WTC11 (cell line): ENCODE data around the gene RNF121. TPM values are rescaled to one million over a fixed set of nuclear protein-coding genes. Genes with fewer than 3 reads are reported as not detected.

ENCODE experiments used
- ATAC-seq: fragments of 200-7000 bp; cut with Tn5 transposase; 2 replicates; pipeline ENCODE4 v1.10.0; 2021; ENCODE audit warnings: mild to moderate bottlenecking, moderate library complexity
- CTCF ChIA-PET: fragments of 300-600 bp; sonication (Branson Sonifier 250); formaldehyde crosslinking; loops from one replicate; lab custom pipeline; 2021; ENCODE audit warnings: antibody characterized with exemption; lab: Charles Lee
- POLR2A ChIA-PET: fragments of 350-600 bp; sonication (Branson Sonifier 250); formaldehyde crosslinking; loops from one replicate; lab custom pipeline; 2021; ENCODE audit warnings: antibody characterized with exemption; lab: Charles Lee
- DNase-seq: peaks from one replicate; pipeline ENCODE4 v3.0.0; 2021; ENCODE audit warnings: low spot score
- H3K27ac Mint-ChIP-seq: 2 replicates; pipeline ENCODE4 v1.8.0; 2021; ENCODE audit warnings: mixed read lengths
- H3K27me3 Mint-ChIP-seq: 2 replicates; pipeline ENCODE4 v1.8.0; 2021; ENCODE audit warnings: low read depth, mild to moderate bottlenecking, moderate library complexity, mixed read lengths
- H3K36me3 Mint-ChIP-seq: 2 replicates; pipeline ENCODE4 v1.8.0; 2021; ENCODE audit warnings: mixed read lengths
- H3K4me1 Mint-ChIP-seq: 2 replicates; pipeline ENCODE4 v1.8.0; 2022; ENCODE audit warnings: mixed read lengths
- H3K4me3 Mint-ChIP-seq: 2 replicates; pipeline ENCODE4 v1.8.0; 2021; ENCODE audit warnings: mild to moderate bottlenecking, moderate library complexity, mixed read lengths
- H3K9me3 Mint-ChIP-seq: 2 replicates; pipeline ENCODE4 v1.8.0; 2021; ENCODE audit warnings: mixed read lengths
- ATF1 ChIP-seq: sonication (generic); formaldehyde crosslinking; IDR thresholded peaks from 2 replicates; pipeline ENCODE4 v1.8.1; 2023; ENCODE audit warnings: mild to moderate bottlenecking, moderate library complexity, missing genetic modification reagents
- CREB1 ChIP-seq: sonication (generic); formaldehyde crosslinking; IDR thresholded peaks from 2 replicates; pipeline ENCODE4 v1.8.0; 2023; ENCODE audit warnings: mild to moderate bottlenecking, missing genetic modification reagents
- CREM ChIP-seq: sonication (generic); formaldehyde crosslinking; IDR thresholded peaks from 2 replicates; pipeline ENCODE4 v1.8.1; 2022; ENCODE audit warnings: mild to moderate bottlenecking, missing genetic modification reagents, moderate library complexity
- ESRRA ChIP-seq: sonication (generic); formaldehyde crosslinking; IDR thresholded peaks from 2 replicates; pipeline ENCODE4 v1.8.1; 2022; ENCODE audit warnings: mild to moderate bottlenecking, missing genetic modification reagents, borderline replicate concordance
- ETV6 ChIP-seq: sonication (generic); formaldehyde crosslinking; IDR thresholded peaks from 2 replicates; pipeline ENCODE4 v1.8.1; 2022; ENCODE audit warnings: mild to moderate bottlenecking, missing genetic modification reagents
- GRHL2 ChIP-seq: fragments of 250-450 bp; sonication (Bioruptor Pico); IDR thresholded peaks from 2 replicates; pipeline ENCODE4 v1.8.0; 2022; ENCODE audit warnings: mild to moderate bottlenecking, moderate library complexity; ENCODE audit not compliant: insufficient replicate concordance, severe bottlenecking
- HMGA2 ChIP-seq: fragments of 250-450 bp; sonication (Bioruptor Pico); IDR thresholded peaks from 2 replicates; pipeline ENCODE4 v1.4.0; 2021; ENCODE audit warnings: mild to moderate bottlenecking, moderate library complexity
- IRF2 ChIP-seq: sonication (generic); formaldehyde crosslinking; IDR thresholded peaks from 2 replicates; pipeline ENCODE4 v1.8.0; 2022; ENCODE audit warnings: low read depth, missing genetic modification reagents, borderline replicate concordance
- KAT7 ChIP-seq: sonication (generic); formaldehyde crosslinking; IDR thresholded peaks from 2 replicates; pipeline ENCODE4 v1.8.1; 2023; ENCODE audit warnings: missing genetic modification reagents, mild to moderate bottlenecking, borderline replicate concordance
- MYBL2 ChIP-seq: sonication (generic); formaldehyde crosslinking; IDR thresholded peaks from 2 replicates; pipeline ENCODE4 v1.8.1; 2023; ENCODE audit warnings: mild to moderate bottlenecking, moderate library complexity, missing genetic modification reagents
- NFATC4 ChIP-seq: fragments of 250-450 bp; sonication (Bioruptor Pico); IDR thresholded peaks from 2 replicates; pipeline ENCODE4 v1.9.0; 2021; ENCODE audit warnings: mild to moderate bottlenecking
- NR2C2 ChIP-seq: sonication (generic); formaldehyde crosslinking; IDR thresholded peaks from 2 replicates; pipeline ENCODE4 v1.8.0; 2022; ENCODE audit warnings: mild to moderate bottlenecking, missing genetic modification reagents
- SP1 ChIP-seq: sonication (generic); formaldehyde crosslinking; conservative IDR thresholded peaks from 2 replicates; pipeline ENCODE4 v1.8.1; 2022; ENCODE audit warnings: missing genetic modification reagents
- TCF7 ChIP-seq: sonication (generic); formaldehyde crosslinking; IDR thresholded peaks from 2 replicates; pipeline ENCODE4 v1.8.0; 2022; ENCODE audit warnings: mild to moderate bottlenecking, low read depth, missing genetic modification reagents, moderate library complexity
- TEAD1 ChIP-seq: sonication (generic); formaldehyde crosslinking; IDR thresholded peaks from 2 replicates; pipeline ENCODE4 v1.8.0; 2022; ENCODE audit warnings: mild to moderate bottlenecking, missing genetic modification reagents
- TEAD4 ChIP-seq: sonication (generic); formaldehyde crosslinking; IDR thresholded peaks from 2 replicates; pipeline ENCODE4 v1.8.0; 2022; ENCODE audit warnings: mild to moderate bottlenecking, missing genetic modification reagents
- TP53 ChIP-seq: sonication (generic); formaldehyde crosslinking; IDR thresholded peaks from 2 replicates; pipeline ENCODE4 v1.8.1; 2023; ENCODE audit warnings: mild to moderate bottlenecking, missing genetic modification reagents
- ZNF219 ChIP-seq: sonication (generic); formaldehyde crosslinking; IDR thresholded peaks from 2 replicates; pipeline ENCODE4 v1.8.0; 2023; ENCODE audit warnings: missing genetic modification reagents, mild to moderate bottlenecking, borderline replicate concordance
- ZNF232 ChIP-seq: sonication (generic); formaldehyde crosslinking; IDR thresholded peaks from 2 replicates; pipeline ENCODE4 v1.8.0; 2022; ENCODE audit warnings: mild to moderate bottlenecking, missing genetic modification reagents
- ZNF423 ChIP-seq: fragments of 250-450 bp; sonication (Bioruptor Pico); IDR thresholded peaks from 2 replicates; pipeline ENCODE4 v2.1.2; 2022; ENCODE audit warnings: mild to moderate bottlenecking, moderate library complexity
- ZNF671 ChIP-seq: fragments of 250-450 bp; sonication (Bioruptor Pico); IDR thresholded peaks from 2 replicates; pipeline ENCODE4 v1.8.0; 2021; ENCODE audit warnings: mild to moderate bottlenecking
- total RNA-seq: library from RNA; stranded (reverse); gene quantifications from 3 replicates; pipeline ENCODE4 v1.2.3, GENCODE V29; 2021
- TF ChIP-seq, protein P1 (sequence below): sonication (generic); formaldehyde crosslinking; IDR thresholded peaks from 2 replicates; pipeline ENCODE4 v1.8.0; 2023; ENCODE audit warnings: missing genetic modification reagents
- TF ChIP-seq, protein P2 (sequence below): sonication (generic); formaldehyde crosslinking; IDR thresholded peaks from 2 replicates; pipeline ENCODE4 v1.8.0; 2022; ENCODE audit warnings: mild to moderate bottlenecking, missing genetic modification reagents
- TF ChIP-seq, protein P3 (sequence below): fragments of 200-600 bp; IDR thresholded peaks from 2 replicates; pipeline ENCODE4 v1.8.0; 2022; ENCODE audit warnings: antibody characterized with exemption
- TF ChIP-seq, protein P4 (sequence below): sonication (generic); formaldehyde crosslinking; IDR thresholded peaks from 2 replicates; pipeline ENCODE4 v1.8.0; 2023; ENCODE audit warnings: missing genetic modification reagents, mild to moderate bottlenecking, borderline replicate concordance
- TF ChIP-seq, protein P5 (sequence below): sonication (generic); formaldehyde crosslinking; IDR thresholded peaks from 2 replicates; pipeline ENCODE4 v1.8.1; 2023; ENCODE audit warnings: mild to moderate bottlenecking, missing genetic modification reagents, moderate library complexity
- TF ChIP-seq, protein P6 (sequence below): fragments of 250-450 bp; sonication (Bioruptor Pico); IDR thresholded peaks from 2 replicates; pipeline ENCODE4 v1.8.0; 2021; ENCODE audit warnings: mild to moderate bottlenecking

RNF121 gene
- total RNA-seq, 1 experiment from 2014 or later: 40.2 TPM

DNA sequence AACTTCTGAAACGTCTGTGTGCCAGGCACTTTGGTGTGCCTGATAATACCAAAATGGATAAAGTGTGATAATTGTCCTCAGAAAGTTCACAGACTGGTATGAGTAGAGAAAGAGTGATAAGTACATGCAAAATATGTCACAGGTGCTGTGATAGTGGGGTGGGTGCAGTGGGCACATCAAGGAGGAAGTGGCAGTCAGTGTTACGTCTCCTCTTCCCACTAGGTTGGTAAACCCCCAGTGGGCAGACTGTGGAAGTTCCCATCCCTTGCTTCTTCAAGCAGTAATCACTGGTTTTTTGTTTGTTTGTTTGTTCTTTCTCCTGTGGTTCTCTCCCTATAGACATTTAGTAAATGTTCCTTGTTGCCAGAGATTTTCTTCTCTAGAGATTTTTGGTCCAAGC lies 5.4 kb downstream of the RNF121 start (continued):
- TF ChIP-seq NR2C2 (no peak), SP1 (no peak), ETV6 (CRISPR knock-in tag) (no peak), CREM (CRISPR knock-in tag) (no peak), IRF2 (no peak), NFATC4 (CRISPR knock-in tag) (no peak), ATF1 (CRISPR knock-in tag) (no peak)
- TF ChIP-seq, protein P1, sequence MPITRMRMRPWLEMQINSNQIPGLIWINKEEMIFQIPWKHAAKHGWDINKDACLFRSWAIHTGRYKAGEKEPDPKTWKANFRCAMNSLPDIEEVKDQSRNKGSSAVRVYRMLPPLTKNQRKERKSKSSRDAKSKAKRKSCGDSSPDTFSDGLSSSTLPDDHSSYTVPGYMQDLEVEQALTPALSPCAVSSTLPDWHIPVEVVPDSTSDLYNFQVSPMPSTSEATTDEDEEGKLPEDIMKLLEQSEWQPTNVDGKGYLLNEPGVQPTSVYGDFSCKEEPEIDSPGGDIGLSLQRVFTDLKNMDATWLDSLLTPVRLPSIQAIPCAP (CRISPR knock-in tag): no peak
- TF ChIP-seq, protein P2, sequence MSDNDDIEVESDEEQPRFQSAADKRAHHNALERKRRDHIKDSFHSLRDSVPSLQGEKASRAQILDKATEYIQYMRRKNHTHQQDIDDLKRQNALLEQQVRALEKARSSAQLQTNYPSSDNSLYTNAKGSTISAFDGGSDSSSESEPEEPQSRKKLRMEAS (CRISPR knock-in tag): no peak

DNA sequence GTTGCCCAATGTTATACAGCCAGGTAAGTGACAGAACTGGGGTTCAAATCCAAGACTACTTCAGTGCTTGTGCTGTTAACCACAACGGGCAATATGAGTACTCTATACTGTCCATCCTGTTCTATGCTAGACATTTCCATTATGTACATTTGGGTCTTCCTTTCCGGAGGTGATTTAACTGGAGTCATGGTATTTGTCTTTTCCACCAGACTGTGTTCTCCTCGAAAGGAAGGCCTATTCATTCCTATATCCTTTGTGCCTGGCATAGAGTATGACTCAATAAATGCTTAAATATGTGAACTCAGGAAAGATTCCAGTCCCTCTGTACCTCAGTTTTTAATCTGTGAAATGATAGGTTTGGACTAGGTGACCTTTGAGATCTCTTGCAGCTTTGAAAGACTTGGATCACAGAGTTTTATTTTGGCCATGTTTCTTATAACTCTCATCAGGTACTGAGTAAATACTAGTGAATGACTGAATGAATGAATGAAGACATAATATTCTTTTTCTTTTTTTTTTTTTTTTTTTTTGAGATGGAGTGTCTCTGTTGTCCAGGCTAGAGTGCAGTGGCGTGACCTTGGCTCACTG lies 6.6 kb downstream of the RNF121 start:
- Mint-ChIP-seq H3K27me3 (no peaks in the 10 kb centered on the region), H3K4me3 (no peak overlapping the region), H3K27ac (no peak overlapping the region), H3K36me3 (no peaks in the 10 kb centered on the region), H3K4me1 (peaks cover 6% of the 10 kb centered on the region; the same call in 1 of the 2 replicates), H3K9me3 (no peaks in the 10 kb centered on the region)
- ATAC-seq (no peak), DNase-seq (no peak)
- TF ChIP-seq CREM (CRISPR knock-in tag): no peak
- TF ChIP-seq, protein P3, sequence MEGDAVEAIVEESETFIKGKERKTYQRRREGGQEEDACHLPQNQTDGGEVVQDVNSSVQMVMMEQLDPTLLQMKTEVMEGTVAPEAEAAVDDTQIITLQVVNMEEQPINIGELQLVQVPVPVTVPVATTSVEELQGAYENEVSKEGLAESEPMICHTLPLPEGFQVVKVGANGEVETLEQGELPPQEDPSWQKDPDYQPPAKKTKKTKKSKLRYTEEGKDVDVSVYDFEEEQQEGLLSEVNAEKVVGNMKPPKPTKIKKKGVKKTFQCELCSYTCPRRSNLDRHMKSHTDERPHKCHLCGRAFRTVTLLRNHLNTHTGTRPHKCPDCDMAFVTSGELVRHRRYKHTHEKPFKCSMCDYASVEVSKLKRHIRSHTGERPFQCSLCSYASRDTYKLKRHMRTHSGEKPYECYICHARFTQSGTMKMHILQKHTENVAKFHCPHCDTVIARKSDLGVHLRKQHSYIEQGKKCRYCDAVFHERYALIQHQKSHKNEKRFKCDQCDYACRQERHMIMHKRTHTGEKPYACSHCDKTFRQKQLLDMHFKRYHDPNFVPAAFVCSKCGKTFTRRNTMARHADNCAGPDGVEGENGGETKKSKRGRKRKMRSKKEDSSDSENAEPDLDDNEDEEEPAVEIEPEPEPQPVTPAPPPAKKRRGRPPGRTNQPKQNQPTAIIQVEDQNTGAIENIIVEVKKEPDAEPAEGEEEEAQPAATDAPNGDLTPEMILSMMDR: no peak
- no peak for TF ChIP-seq ZNF423 (CRISPR knock-in tag)
- TF ChIP-seq TP53: no peak
- no peak for TF ChIP-seq HMGA2 (CRISPR knock-in tag)
- TF ChIP-seq TEAD4 (CRISPR knock-in tag): no peak
- TF ChIP-seq TCF7 (CRISPR knock-in tag): no peak
- TF ChIP-seq ZNF232 (CRISPR knock-in tag): no peak
- no peak for TF ChIP-seq ZNF671 (CRISPR knock-in tag)
- TF ChIP-seq MYBL2 (CRISPR knock-in tag): no peak
- TF ChIP-seq CREB1 (CRISPR knock-in tag): no peak
- TF ChIP-seq KAT7 (CRISPR knock-in tag): no peak
- CTCF ChIA-PET: no interaction called here
- POLR2A ChIA-PET: no interaction called here

DNA sequence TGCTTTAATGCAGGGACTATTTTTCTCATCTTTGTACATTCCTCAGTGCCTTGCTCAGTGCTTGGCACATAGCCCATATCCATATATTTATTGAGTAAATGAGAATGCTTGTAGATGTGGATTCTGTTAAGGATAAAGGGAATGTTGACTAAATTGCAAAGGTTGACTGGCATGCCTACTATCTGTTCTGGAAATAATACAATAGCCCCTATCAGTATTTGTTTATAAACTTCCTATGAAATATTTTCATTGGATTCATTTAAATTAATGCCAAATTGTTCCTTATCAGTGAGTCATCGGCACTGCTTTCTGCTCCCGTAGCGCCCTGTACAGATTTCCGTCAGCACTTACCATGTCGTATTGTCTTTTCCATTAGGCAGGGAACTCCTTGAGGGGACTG lies 8.0 kb downstream of the RNF121 start:
- ATAC-seq (no peak), DNase-seq (no peak)
- Mint-ChIP-seq H3K4me1 (no peaks in the 10 kb centered on the region), H3K4me3 (no peak overlapping the region), H3K27me3 (no peaks in the 10 kb centered on the region), H3K27ac (no peak overlapping the region), H3K9me3 (no peaks in the 10 kb centered on the region), H3K36me3 (no peaks in the 10 kb centered on the region)
- CTCF ChIA-PET: no interaction called here
- POLR2A ChIA-PET: no interaction called here
- TF ChIP-seq, protein P4, sequence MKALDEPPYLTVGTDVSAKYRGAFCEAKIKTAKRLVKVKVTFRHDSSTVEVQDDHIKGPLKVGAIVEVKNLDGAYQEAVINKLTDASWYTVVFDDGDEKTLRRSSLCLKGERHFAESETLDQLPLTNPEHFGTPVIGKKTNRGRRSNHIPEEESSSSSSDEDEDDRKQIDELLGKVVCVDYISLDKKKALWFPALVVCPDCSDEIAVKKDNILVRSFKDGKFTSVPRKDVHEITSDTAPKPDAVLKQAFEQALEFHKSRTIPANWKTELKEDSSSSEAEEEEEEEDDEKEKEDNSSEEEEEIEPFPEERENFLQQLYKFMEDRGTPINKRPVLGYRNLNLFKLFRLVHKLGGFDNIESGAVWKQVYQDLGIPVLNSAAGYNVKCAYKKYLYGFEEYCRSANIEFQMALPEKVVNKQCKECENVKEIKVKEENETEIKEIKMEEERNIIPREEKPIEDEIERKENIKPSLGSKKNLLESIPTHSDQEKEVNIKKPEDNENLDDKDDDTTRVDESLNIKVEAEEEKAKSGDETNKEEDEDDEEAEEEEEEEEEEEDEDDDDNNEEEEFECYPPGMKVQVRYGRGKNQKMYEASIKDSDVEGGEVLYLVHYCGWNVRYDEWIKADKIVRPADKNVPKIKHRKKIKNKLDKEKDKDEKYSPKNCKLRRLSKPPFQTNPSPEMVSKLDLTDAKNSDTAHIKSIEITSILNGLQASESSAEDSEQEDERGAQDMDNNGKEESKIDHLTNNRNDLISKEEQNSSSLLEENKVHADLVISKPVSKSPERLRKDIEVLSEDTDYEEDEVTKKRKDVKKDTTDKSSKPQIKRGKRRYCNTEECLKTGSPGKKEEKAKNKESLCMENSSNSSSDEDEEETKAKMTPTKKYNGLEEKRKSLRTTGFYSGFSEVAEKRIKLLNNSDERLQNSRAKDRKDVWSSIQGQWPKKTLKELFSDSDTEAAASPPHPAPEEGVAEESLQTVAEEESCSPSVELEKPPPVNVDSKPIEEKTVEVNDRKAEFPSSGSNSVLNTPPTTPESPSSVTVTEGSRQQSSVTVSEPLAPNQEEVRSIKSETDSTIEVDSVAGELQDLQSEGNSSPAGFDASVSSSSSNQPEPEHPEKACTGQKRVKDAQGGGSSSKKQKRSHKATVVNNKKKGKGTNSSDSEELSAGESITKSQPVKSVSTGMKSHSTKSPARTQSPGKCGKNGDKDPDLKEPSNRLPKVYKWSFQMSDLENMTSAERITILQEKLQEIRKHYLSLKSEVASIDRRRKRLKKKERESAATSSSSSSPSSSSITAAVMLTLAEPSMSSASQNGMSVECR (CRISPR knock-in tag): no peak
- TF ChIP-seq, protein P5, sequence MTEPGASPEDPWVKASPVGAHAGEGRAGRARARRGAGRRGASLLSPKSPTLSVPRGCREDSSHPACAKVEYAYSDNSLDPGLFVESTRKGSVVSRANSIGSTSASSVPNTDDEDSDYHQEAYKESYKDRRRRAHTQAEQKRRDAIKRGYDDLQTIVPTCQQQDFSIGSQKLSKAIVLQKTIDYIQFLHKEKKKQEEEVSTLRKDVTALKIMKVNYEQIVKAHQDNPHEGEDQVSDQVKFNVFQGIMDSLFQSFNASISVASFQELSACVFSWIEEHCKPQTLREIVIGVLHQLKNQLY (CRISPR knock-in tag): no peak
- TF ChIP-seq ZNF219 (CRISPR knock-in tag) (no peak), TEAD1 (CRISPR knock-in tag) (no peak), GRHL2 (CRISPR knock-in tag) (no peak), ESRRA (CRISPR knock-in tag) (no peak)
- TF ChIP-seq, protein P6, sequence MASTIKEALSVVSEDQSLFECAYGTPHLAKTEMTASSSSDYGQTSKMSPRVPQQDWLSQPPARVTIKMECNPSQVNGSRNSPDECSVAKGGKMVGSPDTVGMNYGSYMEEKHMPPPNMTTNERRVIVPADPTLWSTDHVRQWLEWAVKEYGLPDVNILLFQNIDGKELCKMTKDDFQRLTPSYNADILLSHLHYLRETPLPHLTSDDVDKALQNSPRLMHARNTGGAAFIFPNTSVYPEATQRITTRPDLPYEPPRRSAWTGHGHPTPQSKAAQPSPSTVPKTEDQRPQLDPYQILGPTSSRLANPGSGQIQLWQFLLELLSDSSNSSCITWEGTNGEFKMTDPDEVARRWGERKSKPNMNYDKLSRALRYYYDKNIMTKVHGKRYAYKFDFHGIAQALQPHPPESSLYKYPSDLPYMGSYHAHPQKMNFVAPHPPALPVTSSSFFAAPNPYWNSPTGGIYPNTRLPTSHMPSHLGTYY: no peak
